H9 (cell line): Measurements from ENCODE around the gene CD47. TPM values are rescaled to one million over a fixed set of nuclear protein-coding genes. Genes with fewer than 3 reads are reported as not detected.

Experiments
- DNase-seq: peaks from one replicate; pipeline ENCODE4 v3.0.0-alpha.2; 2017
- H2AFZ ChIP-seq: one replicate; pipeline ENCODE4 v1.6.1; 2013; ENCODE audit warnings: mild to moderate bottlenecking, low read length, control low read depth, moderate library complexity
- H2AK5ac ChIP-seq: 2 replicates; pipeline ENCODE4 v1.6.1; 2013; ENCODE audit warnings: low read length, control low read depth, mixed read lengths; ENCODE audit not compliant: insufficient read length
- H2BK120ac ChIP-seq: one replicate; pipeline ENCODE4 v1.6.1; 2013; ENCODE audit warnings: low read depth, mild to moderate bottlenecking, low read length, control low read depth, inconsistent platforms; ENCODE audit not compliant: poor library complexity, severe bottlenecking
- H2BK12ac ChIP-seq: 2 replicates; pipeline ENCODE4 v1.6.1; 2013; ENCODE audit warnings: low read length, control low read depth, mixed read lengths, low read depth; ENCODE audit not compliant: insufficient read length
- H2BK15ac ChIP-seq: 2 replicates; pipeline ENCODE4 v1.6.1; 2013; ENCODE audit warnings: low read depth, low read length, control low read depth
- H2BK20ac ChIP-seq: one replicate; pipeline ENCODE4 v1.6.1; 2013; ENCODE audit warnings: low read depth, mild to moderate bottlenecking, low read length, control low read depth, inconsistent platforms; ENCODE audit not compliant: poor library complexity, severe bottlenecking
- H2BK5ac ChIP-seq: 2 replicates; pipeline ENCODE4 v1.6.1; 2013; ENCODE audit warnings: low read length, control low read depth, mixed read lengths; ENCODE audit not compliant: insufficient read length
- H3K14ac ChIP-seq: 2 replicates; pipeline ENCODE4 v1.6.1; 2013; ENCODE audit warnings: low read length, control low read depth; ENCODE audit not compliant: insufficient read depth
- H3K18ac ChIP-seq: 2 replicates; pipeline ENCODE4 v1.6.1; 2013; ENCODE audit warnings: low read depth, mild to moderate bottlenecking, mixed read lengths, low read length, control low read depth; ENCODE audit not compliant: insufficient read length
- H3K23ac ChIP-seq: 2 replicates; pipeline ENCODE4 v1.6.1; 2013; ENCODE audit warnings: low read length, control low read depth, mixed read lengths, low read depth; ENCODE audit not compliant: insufficient read length
- H3K23me2 ChIP-seq: 2 replicates; pipeline ENCODE4 v1.6.1; 2013; ENCODE audit warnings: low read depth, mild to moderate bottlenecking, mixed read lengths, low read length, control low read depth; ENCODE audit not compliant: insufficient read length, poor library complexity, severe bottlenecking
- H3K27ac ChIP-seq: 2 replicates; pipeline ENCODE4 v1.5.1; 2013; ENCODE audit warnings: low read length, control low read depth, mixed read lengths, low read depth; ENCODE audit not compliant: insufficient read length
- H3K27me3 ChIP-seq: 2 replicates; pipeline ENCODE4 v1.6.1; 2013; ENCODE audit warnings: low read length, control low read depth, inconsistent platforms; ENCODE audit not compliant: insufficient read depth
- H3K4ac ChIP-seq: 2 replicates; pipeline ENCODE4 v1.6.1; 2013; ENCODE audit warnings: low read depth, mild to moderate bottlenecking, control low read depth, inconsistent platforms, low read length, moderate library complexity
- H3K4me1 ChIP-seq: 2 replicates; pipeline ENCODE4 v1.6.1; 2013; ENCODE audit warnings: low read length, control low read depth, inconsistent platforms; ENCODE audit not compliant: insufficient read depth
- H3K4me2 ChIP-seq: 2 replicates; pipeline ENCODE4 v1.6.1; 2013; ENCODE audit warnings: low read length, control low read depth, mixed read lengths; ENCODE audit not compliant: insufficient read length, insufficient read depth
- H3K56ac ChIP-seq: 2 replicates; pipeline ENCODE4 v1.6.1; 2013; ENCODE audit warnings: low read depth, mild to moderate bottlenecking, mixed read lengths, low read length, control low read depth; ENCODE audit not compliant: insufficient read length
- H3K79me1 ChIP-seq: 2 replicates; pipeline ENCODE4 v1.6.1; 2013; ENCODE audit warnings: low read depth, mild to moderate bottlenecking, moderate library complexity, low read length, control low read depth, inconsistent platforms; ENCODE audit not compliant: insufficient read depth, poor library complexity, severe bottlenecking
- H3K79me2 ChIP-seq: 2 replicates; pipeline ENCODE4 v1.6.1; 2013; ENCODE audit warnings: low read length, control low read depth, inconsistent platforms; ENCODE audit not compliant: insufficient read depth
- H3K9ac ChIP-seq: 2 replicates; pipeline ENCODE4 v1.6.1; 2013; ENCODE audit warnings: low read length, control low read depth, mixed read lengths; ENCODE audit not compliant: insufficient read length; ENCODE audit errors: extremely low read depth
- H3K9me3 ChIP-seq: one replicate; pipeline ENCODE4 v1.6.1; 2013; ENCODE audit warnings: low read depth, low read length, inconsistent platforms; ENCODE audit not compliant: control insufficient read depth
- H3T11ph ChIP-seq: one replicate; pipeline ENCODE4 v1.6.1; 2013; ENCODE audit warnings: mild to moderate bottlenecking, low read length, control low read depth, inconsistent platforms
- H4K20me1 ChIP-seq: one replicate; pipeline ENCODE4 v1.6.1; 2013; ENCODE audit not compliant: control insufficient read depth, insufficient read length, insufficient read depth
- H4K5ac ChIP-seq: 2 replicates; pipeline ENCODE4 v1.6.1; 2013; ENCODE audit warnings: low read depth, mild to moderate bottlenecking, mixed read lengths, low read length, control low read depth; ENCODE audit not compliant: insufficient read length
- H4K8ac ChIP-seq: replicated peaks from 2 replicates; pipeline ENCODE4 v1.6.1; 2013; ENCODE audit warnings: low read length, control low read depth, mixed read lengths, low read depth; ENCODE audit not compliant: insufficient read length
- H4K91ac ChIP-seq: 2 replicates; pipeline ENCODE4 v1.6.1; 2013; ENCODE audit warnings: low read depth, mild to moderate bottlenecking, moderate library complexity, mixed read lengths, low read length, control low read depth; ENCODE audit not compliant: insufficient read length
- H3K27ac Mint-ChIP-seq, 3 experiments: 2 replicates in 2 of 3; 3 replicates in 1 of 3; pipeline ENCODE4 v1.8.0; 2020 to 2021; ENCODE audit warnings: mixed read lengths in 3 of 3, mild to moderate bottlenecking in 1 of 3, moderate library complexity in 1 of 3
- H3K27me3 Mint-ChIP-seq: 2 replicates; pipeline ENCODE4 v1.8.0; 2021; ENCODE audit warnings: low read depth, mild to moderate bottlenecking, moderate library complexity, mixed read lengths
- H3K36me3 Mint-ChIP-seq, 3 experiments: 2 replicates in 2 of 3; 3 replicates in 1 of 3; pipeline ENCODE4 v1.8.0; 2020 to 2021; ENCODE audit warnings: low read depth in 3 of 3, mixed read lengths in 3 of 3; ENCODE audit not compliant: insufficient read depth in 1 of 3
- H3K4me1 Mint-ChIP-seq, 2 experiments: 2 replicates each; pipeline ENCODE4 v1.8.0; 2020; ENCODE audit warnings: mixed read lengths in 2 of 2
- H3K4me3 Mint-ChIP-seq, 2 experiments: 2 replicates in 1 of 2; 3 replicates in 1 of 2; pipeline ENCODE4 v1.8.0; 2020 to 2021; ENCODE audit warnings: mild to moderate bottlenecking in 2 of 2, mixed read lengths in 2 of 2, moderate library complexity in 1 of 2
- H3K9me3 Mint-ChIP-seq, 2 experiments: 2 replicates in 1 of 2; 3 replicates in 1 of 2; pipeline ENCODE4 v1.8.0; 2020; ENCODE audit warnings: mild to moderate bottlenecking in 2 of 2, mixed read lengths in 2 of 2, moderate library complexity in 1 of 2
- CTCF ChIP-seq: fragments of 200-600 bp; sonication (generic); conservative IDR thresholded peaks from 3 replicates; pipeline ENCODE4 v1.8.0; 2021; ENCODE audit warnings: antibody characterized with exemption, mild to moderate bottlenecking
- WGBS: extraction: QIAGEN DNeasy Blood & Tissue Kit; methylation state at CpG from one replicate; pipeline ENCODE4 v1.1.7; 2013; ENCODE audit warnings: missing lambda C conversion rate, low lambda C conversion rate, mixed read lengths; ENCODE audit not compliant: insufficient read length; ENCODE audit errors: extremely low coverage; 5-methylcytosine and 5-hydroxymethylcytosine counted together
- total RNA-seq: library from RNA; stranded (reverse); gene quantifications from 2 replicates; pipeline ENCODE4 v1.2.1, GENCODE V29; 2021

The CD47 gene
- total RNA-seq, 1 experiment from 2014 or later = 15.4 TPM

GRCh38 chr3:108008106-108008505, 82.7 kb downstream of the CD47 start:
- Histone ChIP-seq H3K56ac (no peak overlapping the region), H2AK5ac (no peak overlapping the region), H2BK12ac (no peak overlapping the region), H3K9ac (no peak overlapping the region), H2BK120ac (no peak overlapping the region), H3K4me1 (no peaks in the 10 kb centered on the region; the same call in 1 of the 2 replicates), H2AFZ (no peak overlapping the region), H3K27ac (no peak overlapping the region), H4K91ac (no peak overlapping the region), H3K4me2 (no peak overlapping the region), H3K18ac (no peak overlapping the region), H3T11ph (no peak overlapping the region), H3K14ac (no peak overlapping the region), H3K79me1 (no peaks in the 10 kb centered on the region), H2BK20ac (no peak overlapping the region), H3K27me3 (no peaks in the 10 kb centered on the region), H3K23ac (no peak overlapping the region), H3K23me2 (no peaks in the 10 kb centered on the region), H2BK15ac (no peak overlapping the region), H4K5ac (no peak overlapping the region), H3K79me2 (no peaks in the 10 kb centered on the region), H3K4ac (no peak overlapping the region), H4K20me1 (no peaks in the 10 kb centered on the region), H4K8ac (no peak overlapping the region), H2BK5ac (no peak overlapping the region), H3K9me3 (no peaks in the 10 kb centered on the region)
- WGBS = no CpG with 5 or more reads among the region's 2 CpGs
- no peak for DNase-seq
- no peak for TF ChIP-seq CTCF
- Mint-ChIP-seq H3K36me3 (no peaks in the 10 kb centered on the region), H3K27ac (no peak overlapping the region), H3K4me1 (peaks cover 3 to 7% of the 10 kb centered on the region in 2 experiments; a peak in 1 of 4 replicates), H3K4me3 (no peak overlapping the region), H3K9me3 (no peaks in the 10 kb centered on the region), H3K27me3 (0 out of 2 replicates have a peak, but pooled peaks cover 2% of the 10 kb centered on the region)
